ENCODE data around the gene FPR2. TPM values are rescaled to one million over a fixed set of nuclear protein-coding genes. Genes with fewer than 3 reads are reported as not detected.

The FPR2 gene
- total RNA-seq, 3 donors from 2014 or later: not detected

DNA sequence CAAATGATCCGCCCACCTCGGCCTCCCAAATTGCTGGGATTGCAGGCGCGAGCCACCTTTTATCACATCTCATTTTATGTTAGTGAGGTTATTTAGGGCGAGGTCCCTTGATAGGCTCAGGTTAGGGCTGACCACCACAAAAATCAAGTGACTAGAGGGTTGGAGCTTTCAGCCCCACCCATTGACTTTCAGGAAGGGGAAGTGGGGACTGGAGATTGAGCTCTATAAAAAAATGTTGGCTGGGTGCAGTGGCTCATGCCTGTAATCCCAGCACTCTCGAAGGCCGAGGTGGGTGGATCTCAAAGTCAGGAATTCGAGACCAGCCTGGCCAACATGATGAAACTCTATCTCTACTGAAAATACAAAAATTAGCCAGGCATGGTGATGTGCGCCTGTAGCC is 54.1 kb downstream of the FPR2 start:
- Mint-ChIP-seq H3K4me3 (no peak overlapping the region), H3K36me3 (ENCODE audit: insufficient read depth) (peaks cover 1% of the 10 kb centered on the region), H3K4me1 (ENCODE audit: low read depth) (no peaks in the 10 kb centered on the region), H3K27me3 (ENCODE audit: low read depth) (no peaks in the 10 kb centered on the region), H3K9me3 (peaks cover 30% of the 10 kb centered on the region)
- no peak for DNase-seq
- no peak for ATAC-seq

DNA sequence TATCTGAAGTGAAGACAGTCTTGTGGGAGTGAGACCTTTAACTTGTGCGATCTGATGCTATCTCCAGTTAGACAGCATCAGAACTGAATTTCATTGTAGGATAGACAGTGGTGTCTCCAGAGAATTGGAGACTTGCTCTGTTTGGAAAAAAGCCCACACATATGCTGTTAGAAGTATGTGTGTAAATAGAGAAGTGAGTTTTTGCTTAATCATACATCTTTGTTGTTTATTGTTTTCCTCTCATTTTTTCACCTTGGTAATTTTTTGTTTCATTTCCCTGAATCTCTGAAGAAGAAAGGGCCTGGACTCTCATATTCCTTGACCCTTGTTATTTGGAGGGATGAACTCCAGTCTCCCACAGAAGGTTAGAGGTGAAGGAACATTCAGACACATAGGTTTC is 55.7 kb downstream of the FPR2 start:
- H3K4me3 Mint-ChIP-seq: no peak overlapping the region
- peaks cover 30% of the 10 kb centered on the region for H3K9me3 Mint-ChIP-seq
- ATAC-seq (no peak), DNase-seq (no peak)
- H3K4me1 Mint-ChIP-seq (ENCODE audit: low read depth): no peaks in the 10 kb centered on the region
- peaks cover 1% of the 10 kb centered on the region for H3K36me3 Mint-ChIP-seq (ENCODE audit: insufficient read depth)
- no peaks in the 10 kb centered on the region for H3K27me3 Mint-ChIP-seq (ENCODE audit: low read depth)

DNA sequence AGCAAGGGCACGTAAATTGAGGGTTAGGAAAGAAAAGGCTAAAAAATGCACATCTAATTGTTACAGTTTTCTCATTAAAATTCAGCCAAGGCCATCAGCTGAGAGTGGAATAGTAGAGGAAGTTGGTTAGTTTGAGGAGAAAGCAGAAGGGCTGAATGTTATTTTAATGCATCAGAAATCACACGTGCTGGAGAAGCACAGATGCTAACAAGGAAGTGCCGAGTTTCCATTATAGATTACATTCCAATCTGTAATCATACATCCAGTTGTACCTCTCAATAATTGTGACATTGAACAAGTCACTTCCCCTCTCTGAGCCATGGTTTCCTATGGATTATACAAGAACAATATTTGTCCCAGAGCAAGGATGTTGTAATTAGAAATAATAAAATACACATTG is 59.0 kb downstream of the FPR2 start:
- ATAC-seq (no peak), DNase-seq (no peak)
- Mint-ChIP-seq H3K9me3 (peaks cover 47% of the 10 kb centered on the region), H3K4me1 (ENCODE audit: low read depth) (no peaks in the 10 kb centered on the region), H3K4me3 (no peak overlapping the region), H3K27me3 (ENCODE audit: low read depth) (no peaks in the 10 kb centered on the region), H3K36me3 (ENCODE audit: insufficient read depth) (peaks cover 1% of the 10 kb centered on the region)

Other genes starting within 250 kb of the FPR2 start
- under 1 TPM in 1 of 3 donors, not detected in 2; 0.32 TPM for gene SIGLEC6, start 229.5 kb upstream of the FPR2 start, total RNA-seq
- 1 to 10 TPM; 5.3 to 7.5 (median 6.0) TPM for gene ZNF175, start 189.9 kb upstream of the FPR2 start, total RNA-seq
- under 1 TPM in 1 of 3 donors, not detected in 2; 0.11 TPM for gene SIGLEC5, start 130.8 kb upstream of the FPR2 start, total RNA-seq
- gene SIGLEC14, start 114.4 kb upstream of the FPR2 start, total RNA-seq: not detected
- 1 to 10 TPM; 1.6 to 2.3 (median 2.1) TPM for gene SPACA6, start 67.8 kb upstream of the FPR2 start, total RNA-seq
- not detected for gene HAS1, start 37.2 kb upstream of the FPR2 start, total RNA-seq
- gene FPR1, start 9.3 kb upstream of the FPR2 start, total RNA-seq: not detected
- gene FPR3, start 34.0 kb downstream of the FPR2 start, total RNA-seq: not detected
- 1 to 10 TPM; 2.8 to 4.8 (median 3.5) TPM for gene ZNF577, start 126.8 kb downstream of the FPR2 start, total RNA-seq
- 10 to 100 TPM in 2 of 3 donors, 1 to 10 TPM in 1; 9.0 to 10.9 (median 10.4) TPM for gene ZNF649, start 143.8 kb downstream of the FPR2 start, total RNA-seq
- 1 to 10 TPM; 2.3 to 4.1 (median 2.7) TPM for gene ZNF613, start 166.3 kb downstream of the FPR2 start, total RNA-seq
- gene ZNF350, start 225.7 kb downstream of the FPR2 start, total RNA-seq: 1 to 10 TPM; 6.9 to 7.2 (median 7.1) TPM
- 1 to 10 TPM; 3.7 to 4.5 (median 4.2) TPM for gene ZNF615, start 247.0 kb downstream of the FPR2 start, total RNA-seq